ENCODE measurements around the gene CTR9.
A peak's percentile ranks its signal among the peaks of the same experiment; 100 is the strongest.

Gene CTR9

GRCh38 chr11:10779086-10779485, 28.0 kb downstream of the CTR9 start:
- DNase-seq (ENCODE audit: low read depth in 2 of 2, low spot score in 1 of 2) = no peak

- no peak for DNase-seq (ENCODE audit: low read depth in 2 of 2, low spot score in 1 of 2)
Observed at GRCh38 chr11:10780040-10780439, 29.0 kb downstream of the CTR9 start.

- DNase-seq (ENCODE audit: low read depth in 2 of 2, low spot score in 1 of 2) = no peak
Observed at GRCh38 chr11:10784232-10785145, 33.4 kb downstream of the CTR9 start.

- DNase-seq (ENCODE audit: low read depth in 2 of 2, low spot score in 1 of 2) = no peak
Observed at GRCh38 chr11:10785146-10785474, 34.1 kb downstream of the CTR9 start.

GRCh38 chr11:10786451-10786850, 35.4 kb downstream of the CTR9 start:
- no peak for DNase-seq (ENCODE audit: low read depth in 2 of 2, low spot score in 1 of 2)

GRCh38 chr11:10792385-10793068, 41.5 kb downstream of the CTR9 start:
- DNase-seq (ENCODE audit: low read depth in 2 of 2, low spot score in 1 of 2) = peak; percentile 51 to 74

- no peak for DNase-seq (ENCODE audit: low read depth in 2 of 2, low spot score in 1 of 2)
Observed at GRCh38 chr11:10793470-10794255, 42.6 kb downstream of the CTR9 start.

GRCh38 chr11:10796191-10796590, 45.1 kb downstream of the CTR9 start:
- no peak for DNase-seq (ENCODE audit: low read depth in 2 of 2, low spot score in 1 of 2)

- DNase-seq (ENCODE audit: low read depth in 2 of 2, low spot score in 1 of 2) = no peak
Observed at GRCh38 chr11:10797001-10797400, 46.0 kb downstream of the CTR9 start.

- no peak for DNase-seq (ENCODE audit: low read depth in 2 of 2, low spot score in 1 of 2)
Observed at GRCh38 chr11:10797531-10797930, 46.5 kb downstream of the CTR9 start.

- no peak for DNase-seq (ENCODE audit: low read depth in 2 of 2, low spot score in 1 of 2)
Observed at GRCh38 chr11:10798330-10798928, 47.4 kb downstream of the CTR9 start.

GRCh38 chr11:10800292-10800691, 49.2 kb downstream of the CTR9 start:
- DNase-seq (ENCODE audit: low read depth in 2 of 2, low spot score in 1 of 2) = no peak

- no peak for DNase-seq (ENCODE audit: low read depth in 2 of 2, low spot score in 1 of 2)
Observed at GRCh38 chr11:10803676-10804075, 52.6 kb downstream of the CTR9 start.

- DNase-seq (ENCODE audit: low read depth in 2 of 2, low spot score in 1 of 2) = no peak
Observed at GRCh38 chr11:10805741-10806140, 54.7 kb downstream of the CTR9 start.

GRCh38 chr11:10806206-10806605, 55.2 kb downstream of the CTR9 start:
- DNase-seq (ENCODE audit: low read depth in 2 of 2, low spot score in 1 of 2) = no peak

- DNase-seq (ENCODE audit: low read depth in 2 of 2, low spot score in 1 of 2) = peak in 1 of 2 donors; percentile 22
Observed at GRCh38 chr11:10807493-10808234, 56.6 kb downstream of the CTR9 start.

- DNase-seq (ENCODE audit: low read depth in 2 of 2, low spot score in 1 of 2) = no peak
Observed at GRCh38 chr11:10808235-10808552, 57.1 kb downstream of the CTR9 start.

GRCh38 chr11:10808553-10809372, 57.7 kb downstream of the CTR9 start, which contains the start of gene EIF4G2:
TSS of gene EIF4G2 (minus strand) at chr11:10808926.
- DNase-seq (ENCODE audit: low read depth in 2 of 2, low spot score in 1 of 2) = peak; percentile 91 to 97

GRCh38 chr11:10809373-10810160, 58.5 kb downstream of the CTR9 start:
- DNase-seq (ENCODE audit: low read depth in 2 of 2, low spot score in 1 of 2) = peak in 1 of 2 donors; percentile 21

Measured in stimulated activated CD8-positive, alpha-beta memory T cell treated with anti-CD3 and anti-CD28 coated beads, Interleukin-4, amount 100 ng/mL, for 4 hours (primary cell).